Measurements from ENCODE around the gene HEPN1. TPM values are rescaled to one million over a fixed set of nuclear protein-coding genes. Genes with fewer than 3 reads are reported as not detected.

The HEPN1 gene
- total and polyA plus RNA-seq, 2 of the 4 experiments (the other 2 are of a cell fraction), result not detected

DNA sequence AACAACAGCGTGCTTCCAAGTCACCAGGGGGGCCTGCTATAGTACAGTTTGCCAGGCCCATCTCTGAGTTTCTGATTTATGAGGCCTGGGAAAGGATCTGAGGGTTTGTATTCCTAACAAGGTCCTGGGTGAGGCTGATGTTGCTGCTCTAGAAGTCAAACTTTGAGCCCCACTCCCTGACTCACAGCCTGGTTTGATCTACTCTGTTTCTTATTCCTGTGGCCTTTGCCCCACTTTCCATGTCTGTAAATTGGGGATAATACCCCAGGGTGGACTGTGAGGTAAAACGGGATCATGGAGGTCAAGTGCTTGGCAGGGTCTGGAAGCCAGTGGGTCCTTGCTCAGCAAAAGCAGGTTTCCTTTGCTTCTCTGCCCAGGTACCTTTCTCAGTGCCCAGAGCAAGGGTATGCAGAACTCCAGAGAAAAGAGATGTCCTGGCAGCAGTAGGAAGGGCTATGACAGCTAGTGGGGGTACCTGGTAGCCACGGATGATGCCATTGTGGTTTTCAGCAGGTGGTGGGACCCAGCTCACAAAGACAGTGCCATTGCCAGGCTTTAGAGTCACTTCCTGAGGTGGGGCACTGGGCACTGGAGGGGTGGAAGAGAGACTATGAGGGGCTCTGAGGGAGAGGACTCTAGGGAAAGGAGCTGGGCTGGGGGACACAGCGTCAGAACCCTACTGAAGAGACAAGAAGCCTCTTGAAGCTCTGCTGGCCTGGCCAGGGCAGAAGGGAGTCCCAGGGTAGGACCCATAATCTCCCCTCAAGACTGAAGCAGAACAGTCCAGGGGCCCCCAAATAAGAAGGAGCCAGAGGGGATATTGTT lies 24.2 kb upstream of the HEPN1 start (continued):
- TF ChIP-seq BHLHE40 (IDR thresholded peaks at IDR 0.05; ENCODE audit: low read depth, low read length), result no peak
- no peak for TF ChIP-seq MAFK (IDR thresholded peaks at IDR 0.05; ENCODE audit: low read depth, low read length)

DNA sequence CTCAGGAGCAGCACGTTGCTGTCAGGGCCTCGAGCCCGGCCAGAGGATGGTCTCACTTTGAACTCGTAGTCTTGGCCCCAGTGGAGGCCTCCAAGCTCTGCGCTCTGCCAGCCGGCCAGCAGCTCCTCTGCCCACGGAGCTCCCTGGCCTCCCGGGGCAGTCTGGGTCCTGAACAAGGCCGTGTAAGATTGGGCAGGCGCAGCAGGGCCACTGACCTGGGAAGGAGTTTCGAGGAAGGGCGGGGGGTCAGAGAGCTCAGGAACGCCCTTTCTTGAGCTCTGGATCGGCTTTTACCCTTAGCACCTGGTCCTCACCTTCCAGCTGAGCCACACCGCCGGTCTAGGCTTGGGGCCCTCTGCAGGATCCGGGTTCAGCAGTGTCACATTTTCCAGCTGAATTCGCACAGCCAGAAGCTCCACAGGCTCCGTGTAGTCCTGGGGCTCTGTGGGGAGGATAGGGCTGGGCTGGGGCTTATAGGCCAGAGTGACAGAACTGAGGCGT lies 23.5 kb upstream of the HEPN1 start:
- Histone ChIP-seq H2BK15ac (ENCODE audit: low read depth, low read length) (no peak overlapping the region), H3K4me1 (ENCODE audit: control insufficient read depth, insufficient read depth, low read length) (peaks cover 33% of the 10 kb centered on the region), H3K14ac (replicated peaks; ENCODE audit: low read depth, low read length) (no peak overlapping the region), H2BK120ac (ENCODE audit: low read depth, low read length) (no peak overlapping the region), H2AK5ac (ENCODE audit: low read depth, low read length) (peak overlapping the region; percentile 90; the same call in 1 of the 2 replicates), H2AFZ (replicated peaks; ENCODE audit: low read length, poor library complexity) (no peak overlapping the region), H2AK9ac (replicated peaks; ENCODE audit: low read depth, low read length, poor library complexity) (peak overlapping the region; percentile 75), H3K9me1 (ENCODE audit: insufficient read depth, low read length) (peaks cover 37% of the 10 kb centered on the region), H3K9ac (ENCODE audit: low read depth, low read length) (no peak overlapping the region), H4K20me1 (ENCODE audit: insufficient read depth, low read length) (no peaks in the 10 kb centered on the region), H3K4me3 (ENCODE audit: insufficient read depth, low read depth, low read length) (no peak overlapping the region), H3K56ac (ENCODE audit: extremely low read depth, insufficient read depth, low read length) (no peak overlapping the region), H3K4ac (ENCODE audit: low read depth, low read length) (no peak overlapping the region), H3K18ac (ENCODE audit: low read depth, low read length) (no peak overlapping the region), H2BK20ac (ENCODE audit: low read depth, low read length) (0 out of 2 replicates have a peak overlapping the region, but pooled peaks have one; percentile 8), H3K27ac (ENCODE audit: insufficient read depth, low read length) (no peak overlapping the region), H3K9me3 (ENCODE audit: control insufficient read depth, insufficient read depth, low read length) (no peaks in the 10 kb centered on the region), H3K23ac (ENCODE audit: low read depth, low read length) (no peak overlapping the region), H3K36me3 (ENCODE audit: control insufficient read depth, insufficient read depth, low read length) (no peaks in the 10 kb centered on the region), H3K79me1 (ENCODE audit: low read depth in 1 of 2, low read length in 2 of 2) (peaks cover 0 to 11% of the 10 kb centered on the region in 2 experiments; a peak in 2 of 4 replicates), H4K8ac (ENCODE audit: low read depth in 2 of 2, low read length in 2 of 2) (no peak overlapping the region), H4K5ac (ENCODE audit: low read depth, low read length) (no peak overlapping the region), H3K4me2 (ENCODE audit: low read depth, low read length) (no peak overlapping the region), H4K91ac (ENCODE audit: insufficient read depth, low read depth, low read length) (no peak overlapping the region), H3K27me3 (ENCODE audit: control insufficient read depth, insufficient read depth, low read length) (no peaks in the 10 kb centered on the region), H2BK5ac (ENCODE audit: low read depth, low read length, poor library complexity, severe bottlenecking) (no peak overlapping the region)
- in situ Hi-C loops (cut with MboI; ENCODE audit: low sequenced_read_pairs) (no loop called here), intact Hi-C loops (cut with micrococcal nuclease) (no loop called here), dilution Hi-C loops (cut with HindIII; ENCODE audit: low sequenced_read_pairs, unreplicated experiment) (no loop called here)
- TF ChIP-seq RAD21 (IDR thresholded peaks at IDR 0.05; ENCODE audit: low read length), result no peak
- TF ChIP-seq, protein P1, sequence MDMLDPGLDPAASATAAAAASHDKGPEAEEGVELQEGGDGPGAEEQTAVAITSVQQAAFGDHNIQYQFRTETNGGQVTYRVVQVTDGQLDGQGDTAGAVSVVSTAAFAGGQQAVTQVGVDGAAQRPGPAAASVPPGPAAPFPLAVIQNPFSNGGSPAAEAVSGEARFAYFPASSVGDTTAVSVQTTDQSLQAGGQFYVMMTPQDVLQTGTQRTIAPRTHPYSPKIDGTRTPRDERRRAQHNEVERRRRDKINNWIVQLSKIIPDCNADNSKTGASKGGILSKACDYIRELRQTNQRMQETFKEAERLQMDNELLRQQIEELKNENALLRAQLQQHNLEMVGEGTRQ (IDR thresholded peaks at IDR 0.05; ENCODE audit: low read depth, low read length), result no peak
- TF ChIP-seq, protein P2, sequence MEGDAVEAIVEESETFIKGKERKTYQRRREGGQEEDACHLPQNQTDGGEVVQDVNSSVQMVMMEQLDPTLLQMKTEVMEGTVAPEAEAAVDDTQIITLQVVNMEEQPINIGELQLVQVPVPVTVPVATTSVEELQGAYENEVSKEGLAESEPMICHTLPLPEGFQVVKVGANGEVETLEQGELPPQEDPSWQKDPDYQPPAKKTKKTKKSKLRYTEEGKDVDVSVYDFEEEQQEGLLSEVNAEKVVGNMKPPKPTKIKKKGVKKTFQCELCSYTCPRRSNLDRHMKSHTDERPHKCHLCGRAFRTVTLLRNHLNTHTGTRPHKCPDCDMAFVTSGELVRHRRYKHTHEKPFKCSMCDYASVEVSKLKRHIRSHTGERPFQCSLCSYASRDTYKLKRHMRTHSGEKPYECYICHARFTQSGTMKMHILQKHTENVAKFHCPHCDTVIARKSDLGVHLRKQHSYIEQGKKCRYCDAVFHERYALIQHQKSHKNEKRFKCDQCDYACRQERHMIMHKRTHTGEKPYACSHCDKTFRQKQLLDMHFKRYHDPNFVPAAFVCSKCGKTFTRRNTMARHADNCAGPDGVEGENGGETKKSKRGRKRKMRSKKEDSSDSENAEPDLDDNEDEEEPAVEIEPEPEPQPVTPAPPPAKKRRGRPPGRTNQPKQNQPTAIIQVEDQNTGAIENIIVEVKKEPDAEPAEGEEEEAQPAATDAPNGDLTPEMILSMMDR (conservative IDR thresholded peaks at IDR 0.05; ENCODE audit: low read depth, low read length), result no peak
- no peak for TF ChIP-seq SMC3 (IDR thresholded peaks at IDR 0.05; ENCODE audit: low read depth, low read length)
- no peak for TF ChIP-seq CHD1 (IDR thresholded peaks at IDR 0.05; ENCODE audit: low read depth, low read length)
- TF ChIP-seq BHLHE40 (IDR thresholded peaks at IDR 0.05; ENCODE audit: low read depth, low read length), result no peak
- no peak for TF ChIP-seq POLR2A (IDR thresholded peaks at IDR 0.05; ENCODE audit: low read depth, low read length)
- TF ChIP-seq NFE2L2 (IDR thresholded peaks at IDR 0.05; ENCODE audit: low read depth, low read length), result no peak
- TF ChIP-seq RFX5 (IDR thresholded peaks at IDR 0.05; ENCODE audit: low read depth, low read length), result no peak
- TF ChIP-seq MAFK (IDR thresholded peaks at IDR 0.05; ENCODE audit: low read depth, low read length), result no peak
- POLR2A ChIA-PET (ENCODE audit: unreplicated experiment), result no interaction called here
- DNase-seq (no peak), ATAC-seq (ENCODE audit: low read depth) (no peak)
- CTCF ChIA-PET, result no interaction called here
- WGBS, 2 experiments (ENCODE audit: extremely low coverage in 2 of 2, insufficient read length in 1 of 2), result 93% methylated on average over 14 of the region's 20 CpGs; no CpG with 5 or more reads in 1 of the 2 experiments
- no TSS peak for BruUV-seq (replicated peaks)

All from IMR-90 (cell line).